IMR-90 (cell line): ENCODE data around the gene CYP4A11. TPM values are rescaled to one million over a fixed set of nuclear protein-coding genes. Genes with fewer than 3 reads are reported as not detected.

Experiments used
- ATAC-seq: fragments of 200-7000 bp; cut with Tn5 transposase; 2 replicates; pipeline ENCODE4 v1.9.1; 2020; ENCODE audit warnings: low read depth, mild to moderate bottlenecking, moderate library complexity
- BruUV-seq: library from RNA; stranded (reverse); fragments of 400-500 nt; replicated peaks from 2 replicates; lab custom pipeline; 2021; lab: Mats Ljungman, UMichigan
- CTCF ChIA-PET: fragments of 300-600 bp; formaldehyde crosslinking; extraction: SDS; loops from one replicate; lab custom pipeline; 2021; ENCODE audit warnings: antibody characterized with exemption; lab: Yijun Ruan, JAX
- POLR2A ChIA-PET: fragments of 300-600 bp; sonication (Branson Sonifier 250); formaldehyde crosslinking; loops from one replicate; lab custom pipeline; 2022; ENCODE audit warnings: antibody characterized with exemption; ENCODE audit not compliant: unreplicated experiment; lab: Charles Lee
- DNase-seq: peaks from one replicate; pipeline ENCODE4 v3.0.0; 2013
- H2AFZ ChIP-seq: replicated peaks from 2 replicates; pipeline ENCODE3; 2013; ENCODE audit warnings: low read length, mild to moderate bottlenecking; ENCODE audit not compliant: poor library complexity
- H2AK5ac ChIP-seq: 2 replicates; pipeline ENCODE4 v1.6.1; 2013; ENCODE audit warnings: low read depth, low read length, inconsistent platforms
- H2AK9ac ChIP-seq: replicated peaks from 2 replicates; pipeline ENCODE3; 2013; ENCODE audit warnings: mild to moderate bottlenecking, low read depth, low read length, moderate library complexity; ENCODE audit not compliant: poor library complexity
- H2BK120ac ChIP-seq: 2 replicates; pipeline ENCODE4 v1.6.1; 2013; ENCODE audit warnings: low read depth, low read length, inconsistent platforms
- H2BK15ac ChIP-seq: 3 replicates; pipeline ENCODE4 v1.6.1; 2013; ENCODE audit warnings: low read depth, low read length, inconsistent platforms
- H2BK20ac ChIP-seq: 2 replicates; pipeline ENCODE4 v1.6.1; 2013; ENCODE audit warnings: low read depth, mild to moderate bottlenecking, inconsistent platforms, low read length, moderate library complexity
- H2BK5ac ChIP-seq: 2 replicates; pipeline ENCODE4 v1.6.1; 2013; ENCODE audit warnings: mild to moderate bottlenecking, low read depth, low read length, inconsistent platforms; ENCODE audit not compliant: poor library complexity, severe bottlenecking
- H3K14ac ChIP-seq: replicated peaks from 2 replicates; pipeline ENCODE4 v1.6.1; 2013; ENCODE audit warnings: low read depth, low read length, inconsistent platforms
- H3K18ac ChIP-seq: 2 replicates; pipeline ENCODE4 v1.6.1; 2013; ENCODE audit warnings: low read depth, low read length, control low read depth
- H3K23ac ChIP-seq: 2 replicates; pipeline ENCODE4 v1.6.1; 2013; ENCODE audit warnings: low read depth, low read length, inconsistent platforms
- H3K27ac ChIP-seq: 2 replicates; pipeline ENCODE4 v1.5.1; 2013; ENCODE audit warnings: mild to moderate bottlenecking, control low read depth, low read length; ENCODE audit not compliant: insufficient read depth
- H3K27me3 ChIP-seq: 2 replicates; pipeline ENCODE4 v1.6.1; 2013; ENCODE audit warnings: low read length; ENCODE audit not compliant: control insufficient read depth, insufficient read depth
- H3K36me3 ChIP-seq: 2 replicates; pipeline ENCODE4 v1.6.1; 2013; ENCODE audit warnings: low read length, mixed read lengths; ENCODE audit not compliant: control insufficient read depth, insufficient read depth
- H3K4ac ChIP-seq: 2 replicates; pipeline ENCODE4 v1.6.1; 2013; ENCODE audit warnings: low read depth, low read length, inconsistent platforms
- H3K4me1 ChIP-seq: 2 replicates; pipeline ENCODE4 v1.6.1; 2013; ENCODE audit warnings: low read length, mixed read lengths; ENCODE audit not compliant: control insufficient read depth, insufficient read depth
- H3K4me2 ChIP-seq: 2 replicates; pipeline ENCODE4 v1.6.1; 2013; ENCODE audit warnings: low read depth, mild to moderate bottlenecking, control low read depth, low read length, moderate library complexity
- H3K4me3 ChIP-seq: 2 replicates; pipeline ENCODE4 v1.5.1; 2013; ENCODE audit warnings: low read depth, mild to moderate bottlenecking, control low read depth, low read length, moderate library complexity; ENCODE audit not compliant: insufficient read depth
- H3K56ac ChIP-seq: 2 replicates; pipeline ENCODE4 v1.6.1; 2013; ENCODE audit warnings: low read length, inconsistent platforms; ENCODE audit not compliant: insufficient read depth; ENCODE audit errors: extremely low read depth
- H3K79me1 ChIP-seq, 2 experiments: 2 replicates each; pipeline ENCODE4 v1.6.1; 2013; ENCODE audit warnings: low read length in 2 of 2, inconsistent platforms in 1 of 2, low read depth in 1 of 2
- H3K9ac ChIP-seq: 2 replicates; pipeline ENCODE4 v1.6.1; 2013; ENCODE audit warnings: low read depth, low read length, control low read depth
- H3K9me1 ChIP-seq: 2 replicates; pipeline ENCODE4 v1.6.1; 2013; ENCODE audit warnings: low read length, inconsistent platforms; ENCODE audit not compliant: insufficient read depth
- H3K9me3 ChIP-seq: 2 replicates; pipeline ENCODE4 v1.6.1; 2013; ENCODE audit warnings: low read length; ENCODE audit not compliant: control insufficient read depth, insufficient read depth
- H4K20me1 ChIP-seq: 2 replicates; pipeline ENCODE4 v1.6.1; 2013; ENCODE audit warnings: low read length, inconsistent platforms; ENCODE audit not compliant: insufficient read depth
- H4K5ac ChIP-seq: 2 replicates; pipeline ENCODE4 v1.6.1; 2013; ENCODE audit warnings: mild to moderate bottlenecking, low read depth, low read length, control low read depth
- H4K8ac ChIP-seq, 2 experiments: 2 replicates each; pipeline ENCODE4 v1.6.1; 2013; ENCODE audit warnings: low read depth in 2 of 2, low read length in 2 of 2, control low read depth in 1 of 2, inconsistent platforms in 1 of 2
- H4K91ac ChIP-seq: 2 replicates; pipeline ENCODE4 v1.6.1; 2013; ENCODE audit warnings: low read depth, low read length, inconsistent platforms; ENCODE audit not compliant: insufficient read depth
- BHLHE40 ChIP-seq: fragments of 150-350 bp; IDR thresholded peaks from 2 replicates; pipeline ENCODE4 v1.6.1; 2016; ENCODE audit warnings: mild to moderate bottlenecking, low read depth, low read length
- CEBPB ChIP-seq: IDR thresholded peaks from 2 replicates; pipeline ENCODE4 v1.6.1; 2012; ENCODE audit warnings: low read depth, low read length, improper control_type of control experiment
- CHD1 ChIP-seq: IDR thresholded peaks from 2 replicates; pipeline ENCODE4 v1.6.1; 2012; ENCODE audit warnings: low read depth, low read length, improper control_type of control experiment
- CTCF ChIP-seq: conservative IDR thresholded peaks from 2 replicates; pipeline ENCODE4 v1.5.1; 2012; ENCODE audit warnings: mild to moderate bottlenecking, low read depth, low read length, improper control_type of control experiment
- FOS ChIP-seq: fragments of 150-350 bp; IDR thresholded peaks from 2 replicates; pipeline ENCODE4 v1.6.1; 2016; ENCODE audit warnings: low read depth, low read length
- MAFK ChIP-seq: IDR thresholded peaks from 2 replicates; pipeline ENCODE4 v1.6.1; 2012; ENCODE audit warnings: low read depth, low read length, improper control_type of control experiment
- MAZ ChIP-seq: IDR thresholded peaks from 2 replicates; pipeline ENCODE4 v1.6.1; 2012; ENCODE audit warnings: low read depth, mild to moderate bottlenecking, low read length, improper control_type of control experiment, moderate library complexity, borderline replicate concordance
- MXI1 ChIP-seq: IDR thresholded peaks from 2 replicates; pipeline ENCODE4 v1.6.1; 2012; ENCODE audit warnings: low read depth, mild to moderate bottlenecking, low read length, moderate library complexity, borderline replicate concordance
- NFE2L2 ChIP-seq: fragments of 150-350 bp; IDR thresholded peaks from 2 replicates; pipeline ENCODE4 v1.6.1; 2016; ENCODE audit warnings: low read depth, mild to moderate bottlenecking, low read length
- POLR2A ChIP-seq: IDR thresholded peaks from 2 replicates; pipeline ENCODE4 v1.6.1; 2012; ENCODE audit warnings: mild to moderate bottlenecking, low read depth, low read length
- RAD21 ChIP-seq: IDR thresholded peaks from 2 replicates; pipeline ENCODE4 v1.6.1; 2012; ENCODE audit warnings: low read length, improper control_type of control experiment
- RCOR1 ChIP-seq: IDR thresholded peaks from 2 replicates; pipeline ENCODE4 v1.6.1; 2012; ENCODE audit warnings: mild to moderate bottlenecking, low read length, improper control_type of control experiment; ENCODE audit not compliant: insufficient replicate concordance
- RFX5 ChIP-seq: IDR thresholded peaks from 2 replicates; pipeline ENCODE4 v1.8.0; 2012; ENCODE audit warnings: low read depth, mild to moderate bottlenecking, low read length, moderate library complexity
- SMC3 ChIP-seq: fragments of 150-350 bp; IDR thresholded peaks from 2 replicates; pipeline ENCODE4 v1.6.1; 2016; ENCODE audit warnings: low read depth, mild to moderate bottlenecking, antibody characterized with exemption, low read length, moderate library complexity
- USF2 ChIP-seq: fragments of 150-350 bp; IDR thresholded peaks from 2 replicates; pipeline ENCODE4 v1.6.1; 2017; ENCODE audit warnings: mild to moderate bottlenecking, antibody characterized with exemption, low read length, low read depth
- whole genome bisulfite sequencing, 2 experiments: methylation state at CpG; one replicate each; pipeline versions ENCODE4 v1.1.5 to v1.1.7; 2013; ENCODE audit warnings: missing lambda C conversion rate in 2 of 2; ENCODE audit not compliant: insufficient read length in 1 of 2; ENCODE audit errors: extremely low coverage in 2 of 2; 5-methylcytosine and 5-hydroxymethylcytosine counted together
- dilution Hi-C: fragments of 300-500 bp; cut with HindIII; formaldehyde crosslinking; loops from one replicate; pipeline ENCODE4 v1.14.3; 2018; ENCODE audit warnings: low sequenced_read_pairs; ENCODE audit not compliant: unreplicated experiment
- in situ Hi-C: fragments of 300-500 bp; cut with MboI; formaldehyde crosslinking; loops from 3 replicates; pipeline ENCODE4 v1.14.3; 2019; ENCODE audit warnings: low sequenced_read_pairs, inconsistent platforms, mixed read lengths
- intact Hi-C: fragments of 100-400 bp; cut with micrococcal nuclease; formaldehyde crosslinking; loops from 2 replicates; pipeline ENCODE4 v1.10.0; 2022
- polyA plus RNA-seq, 3 experiments: library from polyadenylated mRNA; depleted of rRNA; stranded (reverse); fragments of >200 nt; gene quantifications; 2 replicates each; pipeline ENCODE4 v1.2.3, GENCODE V29; 2012; ENCODE audit warnings: low replicate concordance in 1 of 3
- total RNA-seq: library from RNA; depleted of rRNA; stranded (reverse); fragments of >200 nt; gene quantifications from 2 replicates; pipeline ENCODE4 v1.2.3, GENCODE V29; 2012
- TF ChIP-seq, protein P1 (sequence below): fragments of 150-350 bp; IDR thresholded peaks from 2 replicates; pipeline ENCODE4 v1.6.1; 2016; ENCODE audit warnings: low read depth, mild to moderate bottlenecking, low read length, moderate library complexity, borderline replicate concordance

The CYP4A11 gene
- total and polyA plus RNA-seq, 2 of the 4 experiments (the other 2 are of a cell fraction), result not detected

DNA sequence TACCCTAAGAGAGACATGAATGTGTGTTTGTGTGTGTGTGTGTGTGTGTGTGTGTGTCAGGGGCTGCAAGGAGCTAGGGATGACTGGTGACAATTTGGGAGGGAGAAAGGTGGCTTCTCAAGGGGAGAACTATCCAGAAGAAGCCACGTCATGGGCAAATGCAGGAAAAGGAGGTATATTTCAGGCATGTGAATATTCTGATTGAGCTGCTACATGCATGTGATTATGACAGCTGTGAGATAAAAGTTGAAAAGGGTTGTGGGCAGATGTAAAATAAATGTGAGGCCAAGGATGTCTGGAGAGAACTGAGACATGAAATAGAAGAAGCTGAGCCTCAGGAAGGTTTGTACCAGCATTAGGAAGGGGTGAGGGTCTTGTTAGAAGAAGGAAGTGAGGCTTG is 4.5 kb downstream of the CYP4A11 start:
- H2AFZ ChIP-seq, result no peak overlapping the region
- H3K9me1 ChIP-seq, result no peaks in the 10 kb centered on the region
- no peak overlapping the region for H3K23ac ChIP-seq
- DNase-seq (no peak), ATAC-seq (no peak)
- H2BK15ac ChIP-seq, result no peak overlapping the region
- in situ Hi-C loops, result no loop called here
- H3K9me3 ChIP-seq, result peaks cover 8% of the 10 kb centered on the region; the same call in 1 of the 2 replicates
- dilution Hi-C loops, result no loop called here
- no peaks in the 10 kb centered on the region for H3K36me3 ChIP-seq
- intact Hi-C loops, result no loop called here
- CTCF ChIA-PET, result no interaction called here
- H2BK5ac ChIP-seq, result no peak overlapping the region
- no peak overlapping the region for H3K4me2 ChIP-seq
- H3K4me1 ChIP-seq, result no peaks in the 10 kb centered on the region
- no CpG with 5 or more reads among the region's 1 CpG for WGBS, 2 experiments
- no peak overlapping the region for H4K8ac ChIP-seq
- H2BK20ac ChIP-seq, result no peak overlapping the region
- H2BK120ac ChIP-seq, result no peak overlapping the region
- H3K27me3 ChIP-seq, result no peaks in the 10 kb centered on the region
- no peak overlapping the region for H3K4ac ChIP-seq
- no peak overlapping the region for H3K9ac ChIP-seq
- no peak overlapping the region for H3K27ac ChIP-seq
- no peak overlapping the region for H4K5ac ChIP-seq
- H4K91ac ChIP-seq, result no peak overlapping the region
- no peaks in the 10 kb centered on the region for H3K79me1 ChIP-seq
- H3K56ac ChIP-seq, result no peak overlapping the region
- no peaks in the 10 kb centered on the region for H4K20me1 ChIP-seq
- H3K18ac ChIP-seq, result no peak overlapping the region
- BruUV-seq, result no TSS peak
- no peak overlapping the region for H3K4me3 ChIP-seq
- no peak overlapping the region for H2AK9ac ChIP-seq
- H3K14ac ChIP-seq, result no peak overlapping the region
- TF ChIP-seq FOS (no peak), MXI1 (no peak), RCOR1 (no peak), MAZ (no peak), BHLHE40 (no peak), CTCF (no peak), RAD21 (no peak), CEBPB (no peak), POLR2A (no peak), USF2 (no peak), NFE2L2 (no peak), CHD1 (no peak), SMC3 (no peak), RFX5 (no peak), MAFK (no peak)
- TF ChIP-seq, protein P1, sequence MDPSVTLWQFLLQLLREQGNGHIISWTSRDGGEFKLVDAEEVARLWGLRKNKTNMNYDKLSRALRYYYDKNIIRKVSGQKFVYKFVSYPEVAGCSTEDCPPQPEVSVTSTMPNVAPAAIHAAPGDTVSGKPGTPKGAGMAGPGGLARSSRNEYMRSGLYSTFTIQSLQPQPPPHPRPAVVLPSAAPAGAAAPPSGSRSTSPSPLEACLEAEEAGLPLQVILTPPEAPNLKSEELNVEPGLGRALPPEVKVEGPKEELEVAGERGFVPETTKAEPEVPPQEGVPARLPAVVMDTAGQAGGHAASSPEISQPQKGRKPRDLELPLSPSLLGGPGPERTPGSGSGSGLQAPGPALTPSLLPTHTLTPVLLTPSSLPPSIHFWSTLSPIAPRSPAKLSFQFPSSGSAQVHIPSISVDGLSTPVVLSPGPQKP, result no peak
- H2AK5ac ChIP-seq, result no peak overlapping the region
- POLR2A ChIA-PET, result no interaction called here
